Epithelial cell of esophagus (primary cell): ENCODE measurements around the gene MPPED1.

Source experiments
- DNase-seq: peaks from one replicate; pipeline ENCODE4 v3.0.0; 2010; ENCODE audit warnings: low read depth
- H3K4me3 ChIP-seq: 2 replicates; pipeline ENCODE4 v1.5.1; 2011; ENCODE audit warnings: mild to moderate bottlenecking, low read length, control low read depth
- CTCF ChIP-seq: IDR thresholded peaks from 2 replicates; pipeline ENCODE4 v1.5.1; 2011; ENCODE audit warnings: low read depth, mild to moderate bottlenecking, low read length, control low read depth, inconsistent platforms; ENCODE audit not compliant: insufficient read depth; ENCODE audit errors: missing control alignments

The MPPED1 gene

GRCh38 chr22:43476341-43476740 lies 64.5 kb downstream of the MPPED1 start:
- TF ChIP-seq CTCF = no peak
- no peak overlapping the region for H3K4me3 ChIP-seq
- DNase-seq = no peak

GRCh38 chr22:43476751-43477725 lies 65.2 kb downstream of the MPPED1 start:
- no peak overlapping the region for H3K4me3 ChIP-seq
- no peak for DNase-seq
- no peak for TF ChIP-seq CTCF

GRCh38 chr22:43477966-43478365 lies 66.2 kb downstream of the MPPED1 start:
- DNase-seq = no peak

GRCh38 chr22:43478621-43479300 lies 66.9 kb downstream of the MPPED1 start:
- no peak for DNase-seq
- no peak overlapping the region for H3K4me3 ChIP-seq
- no peak for TF ChIP-seq CTCF

More at GRCh38 chr22:43477966-43478365, 66.2 kb downstream of the MPPED1 start:
- no peak for TF ChIP-seq CTCF
- no peak overlapping the region for H3K4me3 ChIP-seq

GRCh38 chr22:43479301-43479950 lies 67.6 kb downstream of the MPPED1 start:
- H3K4me3 ChIP-seq = no peak overlapping the region
- no peak for TF ChIP-seq CTCF
- no peak for DNase-seq

GRCh38 chr22:43479962-43480361 lies 68.1 kb downstream of the MPPED1 start:
- TF ChIP-seq CTCF = no peak
- no peak for DNase-seq
- no peak overlapping the region for H3K4me3 ChIP-seq
